ENCODE results near the gene CDKAL1. TPM values are rescaled to one million over a fixed set of nuclear protein-coding genes. Genes with fewer than 3 reads are reported as not detected.

CDKAL1 gene
- total and polyA plus RNA-seq, 2 of the 8 experiments (the other 6 are each of a cell fraction or from before 2014, with no cell fraction given): 8.4 to 24.6 TPM

DNA sequence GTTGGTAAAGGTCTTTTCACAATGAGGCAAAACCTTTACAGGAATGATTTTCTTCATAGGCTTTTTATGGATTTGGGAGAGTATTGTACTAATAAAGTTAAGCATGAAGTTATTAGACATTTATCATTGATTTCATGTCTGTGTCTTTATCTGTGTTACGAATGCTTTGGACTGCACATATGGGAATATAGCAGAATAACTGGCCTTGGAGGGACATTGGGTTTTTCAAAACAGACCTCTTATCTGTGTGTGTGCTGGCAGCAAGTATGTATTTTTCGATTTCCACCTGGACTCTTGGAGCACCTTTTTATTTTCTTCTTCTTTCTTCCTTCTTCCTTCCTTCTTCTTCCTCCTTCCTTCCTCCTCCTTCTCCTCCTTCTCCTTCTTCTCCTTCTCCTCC is 74.6 kb downstream of the CDKAL1 start:
- Histone ChIP-seq H3K4me2 (ENCODE audit: insufficient read depth in 1 of 2, low read depth in 2 of 2, low read length in 2 of 2) (no peak overlapping the region), H2BK20ac (ENCODE audit: low read length) (no peak overlapping the region), H3K27ac (ENCODE audit: low read depth, low read length) (no peak overlapping the region), H3K23ac (ENCODE audit: insufficient read length) (no peak overlapping the region), H4K91ac (replicated peaks; ENCODE audit: insufficient read length, low read length) (no peak overlapping the region), H3K18ac (ENCODE audit: extremely low read depth, low read length) (no peak overlapping the region), H2BK120ac (replicated peaks; ENCODE audit: low read depth, low read length) (no peak overlapping the region), H3K14ac (ENCODE audit: insufficient read length) (no peak overlapping the region), H3K36me3 (ENCODE audit: control insufficient read depth in 2 of 4, insufficient read depth in 4 of 4, low read length in 3 of 4) (no peaks in the 10 kb centered on the region; a peak in 1 of 8 replicates), H3K4me3 (ENCODE audit: extremely low read depth in 1 of 4, insufficient read depth in 2 of 4, low read depth in 3 of 4, low read length in 4 of 4) (no peak overlapping the region), H4K5ac (ENCODE audit: insufficient read length, low read depth, low read length) (no peak overlapping the region), H3K4ac (replicated peaks; ENCODE audit: insufficient read length, low read depth, low read length) (no peak overlapping the region), H4K8ac (ENCODE audit: extremely low read depth, insufficient read depth, low read length) (no peak overlapping the region), H3K9me3 (ENCODE audit: insufficient read depth in 2 of 2, low read depth in 1 of 2, low read length in 1 of 2) (no peaks in the 10 kb centered on the region), H2AK5ac (ENCODE audit: low read depth, low read length) (no peak overlapping the region), H3K27me3 (replicated peaks in 1 of 4; ENCODE audit: control insufficient read depth in 3 of 4, extremely low read depth in 1 of 4, insufficient read depth in 3 of 4, low read length in 3 of 4) (no peaks in the 10 kb centered on the region), H3K79me1 (ENCODE audit: low read depth, low read length) (no peaks in the 10 kb centered on the region; the same call in 1 of the 2 replicates), H2BK12ac (ENCODE audit: low read depth, low read length) (no peak overlapping the region), H2BK15ac (ENCODE audit: low read length) (no peak overlapping the region), H2BK5ac (ENCODE audit: low read depth, low read length) (no peak overlapping the region), H4K20me1 (replicated peaks in 1 of 2; ENCODE audit: control insufficient read depth in 1 of 2, insufficient read depth in 2 of 2, low read length in 2 of 2) (no peaks in the 10 kb centered on the region), H3K9ac (replicated peaks in 1 of 4; ENCODE audit: extremely low read depth in 1 of 4, low read depth in 3 of 4, low read length in 3 of 4) (no peak overlapping the region), H3K79me2 (ENCODE audit: control insufficient read depth in 1 of 2, insufficient read depth in 2 of 2, low read length in 2 of 2) (peaks cover 0 to 2% of the 10 kb centered on the region in 2 experiments; a peak in 1 of 4 replicates), H3K23me2 (ENCODE audit: low read depth, low read length) (no peaks in the 10 kb centered on the region; the same call in 1 of the 2 replicates), H3K56ac (replicated peaks; ENCODE audit: insufficient read length, low read depth, low read length) (no peak overlapping the region), H2AFZ (ENCODE audit: low read length) (no peak overlapping the region), H3K4me1 (replicated peaks in 1 of 4; ENCODE audit: control insufficient read depth in 3 of 4, insufficient read depth in 4 of 4, low read length in 3 of 4) (peaks cover 0 to 3% (median 0%) of the 10 kb centered on the region in 4 experiments; a peak in 1 of 7 replicates)
- DNase-seq (ENCODE audit: low read depth in 1 of 2, low spot score in 2 of 2) (no peak), FAIRE-seq (no peak)
- ChIA-PET POLR2A (ENCODE audit: partially characterized antibody) (no interaction called here), CTCF (ENCODE audit: partially characterized antibody) (no interaction called here)
- WGBS, 2 experiments (ENCODE audit: extremely low coverage in 1 of 2, insufficient coverage in 1 of 2, insufficient read length in 1 of 2, insufficient replicate concordance in 2 of 2, low coverage in 1 of 2, low lambda C conversion rate in 2 of 2, missing lambda C conversion rate in 1 of 2): 93% methylated on average over 2 of the region's 2 CpGs; no CpG with 5 or more reads in 1 of the 2 experiments
- TF ChIP-seq CTBP2 (IDR thresholded peaks at IDR 0.05; ENCODE audit: borderline replicate concordance, insufficient read depth, insufficient read length, low read length): no peak
- no peak for TF ChIP-seq CEBPB (IDR thresholded peaks at IDR 0.05; ENCODE audit: low read depth, low read length)
- TF ChIP-seq PHF8 (conservative IDR thresholded peaks at IDR 0.05; ENCODE audit: low read depth, low read length): no peak
- no peak for TF ChIP-seq RBBP5 (IDR thresholded peaks at IDR 0.05; ENCODE audit: borderline replicate concordance, low read depth, low read length)
- TF ChIP-seq NRF1 (IDR thresholded peaks at IDR 0.05; ENCODE audit: low read depth, low read length): no peak
- no peak for TF ChIP-seq EGR1 (IDR thresholded peaks at IDR 0.05; ENCODE audit: borderline replicate concordance, low read depth, low read length)
- no peak for TF ChIP-seq HDAC2 (IDR thresholded peaks at IDR 0.05; ENCODE audit: borderline replicate concordance in 1 of 2, low read depth in 2 of 2, low read length in 2 of 2)
- no peak for TF ChIP-seq NANOG (IDR thresholded peaks at IDR 0.05; ENCODE audit: insufficient read depth, low read depth, low read length, poor library complexity, severe bottlenecking)
- TF ChIP-seq SP4 (IDR thresholded peaks at IDR 0.05; ENCODE audit: low read length): no peak
- TF ChIP-seq YY1 (IDR thresholded peaks at IDR 0.05; ENCODE audit: low read depth, low read length): no peak
- TF ChIP-seq FOSL1 (IDR thresholded peaks at IDR 0.05; ENCODE audit: insufficient read depth, low read depth, low read length): no peak
- no peak for TF ChIP-seq JUND (IDR thresholded peaks at IDR 0.05; ENCODE audit: low read length)
- no peak for TF ChIP-seq MAFK (IDR thresholded peaks at IDR 0.05; ENCODE audit: low read depth, low read length)

Measured in H1 (cell line).